HCT116 (cell line): ENCODE measurements around the gene PIK3R4. TPM values are rescaled to one million over a fixed set of nuclear protein-coding genes. Genes with fewer than 3 reads are reported as not detected.

Source experiments
- ATAC-seq: fragments of 200-7000 bp; cut with Tn5 transposase; 2 replicates; pipeline ENCODE4 v1.9.1; 2020; ENCODE audit warnings: mild to moderate bottlenecking, moderate library complexity
- BruUV-seq: library from RNA; stranded (reverse); fragments of 400-500 nt; replicated peaks from 2 replicates; lab custom pipeline; 2021; lab: Mats Ljungman, UMichigan
- CTCF ChIA-PET: fragments of 300-600 bp; sonication (Branson Sonifier 250); formaldehyde crosslinking; loops from one replicate; lab custom pipeline; 2021; ENCODE audit warnings: antibody characterized with exemption; lab: Charles Lee
- POLR2A ChIA-PET: fragments of 300-600, 350-600 bp; sonication (Branson Sonifier 250); formaldehyde crosslinking; loops from one replicate; lab custom pipeline; 2021; ENCODE audit warnings: antibody characterized with exemption; lab: Charles Lee
- RAD21 ChIA-PET, 2 experiments: fragments of 300-600 bp; sonication (Branson Sonifier 250); formaldehyde crosslinking; loops; one replicate each; lab custom pipeline; 2023; ENCODE audit warnings: low total read pairs in 2 of 2; ENCODE audit not compliant: uncharacterized antibody in 2 of 2, unreplicated experiment in 2 of 2, low non-redundant PET in 1 of 2; lab: Charles Lee
- DNase-seq: peaks from one replicate; pipeline ENCODE4 v3.0.0-alpha.2; 2010; ENCODE audit warnings: low read depth, low spot score
- H2AFZ ChIP-seq: fragments of 200-600 bp; shearing (Covaris generic), sonication (generic); 2 replicates; pipeline ENCODE4 v1.6.1; 2017; ENCODE audit warnings: low read depth, mixed run types, mixed read lengths, antibody characterized with exemption, low read length; ENCODE audit not compliant: poor library complexity, severe bottlenecking
- H3K27ac ChIP-seq: 2 replicates; pipeline ENCODE4 v1.5.1; 2012; ENCODE audit warnings: low read depth, low read length
- H3K27me3 ChIP-seq: fragments of 200-600 bp; sonication (generic); 2 replicates; pipeline ENCODE4 v1.6.1; 2016; ENCODE audit warnings: mixed run types, low read length, mixed read lengths; ENCODE audit not compliant: insufficient read depth
- H3K36me3 ChIP-seq, 2 experiments: fragments of 200-500 bp in 1 of 2; fragments of 200-600 bp in 1 of 2; sonication (Bioruptor generic) in 1 of 2; sonication (generic) in 1 of 2; 2 replicates each; pipeline versions ENCODE4 v1.5.1 to v1.6.1; 2014 to 2016; ENCODE audit warnings: low read length in 2 of 2, inconsistent platforms in 1 of 2, mixed read lengths in 1 of 2, mixed run types in 1 of 2; ENCODE audit not compliant: insufficient read depth in 2 of 2, control insufficient read depth in 1 of 2
- H3K4me1 ChIP-seq, 2 experiments: fragments of 200-600 bp in 1 of 2; sonication (generic) in 1 of 2; 2 replicates each; pipeline versions ENCODE4 v1.5.1 to v1.6.1; 2012 to 2017; ENCODE audit warnings: low read length in 2 of 2, inconsistent platforms in 1 of 2, mild to moderate bottlenecking in 1 of 2, mixed read lengths in 1 of 2, mixed run types in 1 of 2, moderate library complexity in 1 of 2; ENCODE audit not compliant: insufficient read depth in 2 of 2, control insufficient read depth in 1 of 2
- H3K4me2 ChIP-seq: fragments of 200-600 bp; sonication (generic); 2 replicates; pipeline ENCODE4 v1.6.1; 2017; ENCODE audit warnings: mixed run types, low read length, mixed read lengths
- H3K4me3 ChIP-seq, 2 experiments: fragments of 200-600 bp in 1 of 2; sonication (generic) in 1 of 2; replicated peaks in 1 of 2; 2 replicates each; pipeline ENCODE4 v1.5.1; 2011 to 2016; ENCODE audit warnings: low read length in 2 of 2, control low read depth in 1 of 2, low read depth in 1 of 2, mild to moderate bottlenecking in 1 of 2, mixed read lengths in 1 of 2, mixed run types in 1 of 2
- H3K79me2 ChIP-seq: fragments of 200-600 bp; sonication (generic); 2 replicates; pipeline ENCODE4 v1.6.1; 2017; ENCODE audit warnings: mild to moderate bottlenecking, mixed run types, low read length, moderate library complexity, mixed read lengths; ENCODE audit not compliant: insufficient read depth
- H3K9ac ChIP-seq: fragments of 200-600 bp; sonication (generic); 2 replicates; pipeline ENCODE4 v1.6.1; 2016; ENCODE audit warnings: low read length, mixed read lengths
- H3K9me2 ChIP-seq: fragments of 200-600 bp; sonication (generic), shearing (Covaris generic); 2 replicates; pipeline ENCODE4 v1.6.1; 2017; ENCODE audit warnings: mixed run types, mild to moderate bottlenecking, moderate library complexity; ENCODE audit not compliant: insufficient read depth
- H3K9me3 ChIP-seq, 2 experiments: fragments of 200-500 bp in 1 of 2; fragments of 200-600 bp in 1 of 2; sonication (Bioruptor generic) in 1 of 2; sonication (generic) in 1 of 2; 2 replicates each; pipeline ENCODE4 v1.6.1; 2014 to 2017; ENCODE audit warnings: low read length in 2 of 2, mixed read lengths in 2 of 2, inconsistent platforms in 1 of 2, low read depth in 1 of 2, mild to moderate bottlenecking in 1 of 2, mixed run types in 1 of 2, moderate library complexity in 1 of 2; ENCODE audit not compliant: control insufficient read depth in 1 of 2, insufficient read depth in 1 of 2
- H4K20me1 ChIP-seq: fragments of 200-600 bp; sonication (generic), shearing (Covaris generic); 2 replicates; pipeline ENCODE4 v1.6.1; 2017; ENCODE audit warnings: mixed run types, mild to moderate bottlenecking, moderate library complexity; ENCODE audit not compliant: insufficient read depth
- EGR1 ChIP-seq: IDR thresholded peaks from 2 replicates; pipeline ENCODE4 v1.6.1; 2012; ENCODE audit warnings: low read depth
- EZH2 ChIP-seq: fragments of 200-600 bp; sonication (generic); IDR thresholded peaks from 2 replicates; pipeline ENCODE4 v1.6.1; 2017; ENCODE audit warnings: antibody characterized with exemption, mixed run types
- POLR2A ChIP-seq: IDR thresholded peaks from 2 replicates; pipeline ENCODE4 v1.7.0; 2011; ENCODE audit warnings: borderline replicate concordance; ENCODE audit not compliant: insufficient read depth, insufficient read length; ENCODE audit errors: extremely low read depth
- POLR2AphosphoS5 ChIP-seq: IDR thresholded peaks from 2 replicates; pipeline ENCODE4 v1.6.1; 2011; ENCODE audit warnings: mild to moderate bottlenecking, low read depth, low read length, moderate library complexity
- RAD21 ChIP-seq: IDR thresholded peaks from 2 replicates; pipeline ENCODE4 v1.6.1; 2012; ENCODE audit warnings: low read depth, mild to moderate bottlenecking
- SRF ChIP-seq: IDR thresholded peaks from 2 replicates; pipeline ENCODE4 v1.6.1; 2012; ENCODE audit warnings: low read depth
- ZFX ChIP-seq: fragments of 450-650 bp; IDR thresholded peaks from 2 replicates; pipeline ENCODE4 v1.6.1; 2017
- ZNF274 ChIP-seq: fragments of 200-500 bp; sonication (Bioruptor generic); IDR thresholded peaks from 2 replicates; pipeline ENCODE4 v1.6.1; 2014; ENCODE audit warnings: mild to moderate bottlenecking, low read depth, low read length, inconsistent platforms
- intact Hi-C: fragments of 100-400 bp; cut with micrococcal nuclease; formaldehyde crosslinking; loops from 2 replicates; pipeline ENCODE4 v1.10.0; 2022
- total RNA-seq: library from RNA; stranded (reverse); gene quantifications from one replicate; pipeline ENCODE4 v1.2.1, GENCODE V29; 2021; ENCODE audit not compliant: unreplicated experiment
- TF ChIP-seq, protein P1 (sequence below): IDR thresholded peaks from 2 replicates; pipeline ENCODE4 v1.6.1; 2012
- TF ChIP-seq, protein P2 (sequence below): IDR thresholded peaks from 2 replicates; pipeline ENCODE4 v1.6.1; 2011; ENCODE audit warnings: mild to moderate bottlenecking, low read length, moderate library complexity; ENCODE audit not compliant: insufficient replicate concordance; ENCODE audit errors: extremely low read depth
- TF ChIP-seq, protein P3 (sequence below): IDR thresholded peaks from 2 replicates; pipeline ENCODE4 v1.6.1; 2012; ENCODE audit warnings: low read depth
- TF ChIP-seq, protein P4 (sequence below), 3 experiments: fragments of 200-600 bp in 1 of 3; sonication (generic) in 1 of 3; IDR thresholded peaks in 2 of 3; conservative IDR thresholded peaks in 1 of 3; 2 replicates each; pipeline ENCODE4 v1.5.1; 2012 to 2017; ENCODE audit warnings: low read depth in 2 of 3, low read length in 2 of 3, antibody characterized with exemption in 1 of 3, borderline replicate concordance in 1 of 3, control low read depth in 1 of 3, mild to moderate bottlenecking in 1 of 3, mixed read lengths in 1 of 3, mixed run types in 1 of 3, moderate library complexity in 1 of 3; ENCODE audit not compliant: insufficient read depth in 1 of 3

PIK3R4 gene
- total RNA-seq, 1 experiment from 2014 or later = 23.5 TPM

DNA sequence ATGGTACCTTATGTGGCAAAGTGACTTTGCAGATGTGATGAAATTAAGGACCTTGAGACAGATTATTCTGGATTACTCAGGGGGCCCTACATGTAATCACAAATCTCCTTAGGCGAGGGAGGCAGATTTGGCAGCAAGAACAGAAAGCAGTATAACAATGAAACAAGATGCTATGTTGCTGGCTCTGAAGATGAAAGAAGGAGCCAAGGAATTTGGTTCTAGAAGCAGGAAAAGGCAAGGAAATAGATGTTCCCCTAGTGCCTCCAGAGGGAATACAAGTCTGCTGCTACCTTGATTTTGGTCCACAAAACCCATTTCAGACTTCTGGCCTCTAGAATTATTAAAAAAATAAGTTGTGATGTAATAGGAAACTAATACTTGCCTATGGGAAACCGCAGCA is 64.5 kb downstream of the PIK3R4 start:
- BruUV-seq = no TSS peak
- H3K4me2 ChIP-seq = no peak overlapping the region
- intact Hi-C loops = loop anchor here (10.0 kb wide), 1 partner anchor 407 kb away; no protein-coding TSS in a partner anchor
- H4K20me1 ChIP-seq = no peaks in the 10 kb centered on the region
- DNase-seq (no peak), ATAC-seq (no peak)
- H3K9ac ChIP-seq = no peak overlapping the region
- TF ChIP-seq, protein P1, sequence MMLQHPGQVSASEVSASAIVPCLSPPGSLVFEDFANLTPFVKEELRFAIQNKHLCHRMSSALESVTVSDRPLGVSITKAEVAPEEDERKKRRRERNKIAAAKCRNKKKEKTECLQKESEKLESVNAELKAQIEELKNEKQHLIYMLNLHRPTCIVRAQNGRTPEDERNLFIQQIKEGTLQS = no peak
- no peak for TF ChIP-seq ZNF274
- TF ChIP-seq POLR2AphosphoS5 = no peak
- TF ChIP-seq, protein P2, sequence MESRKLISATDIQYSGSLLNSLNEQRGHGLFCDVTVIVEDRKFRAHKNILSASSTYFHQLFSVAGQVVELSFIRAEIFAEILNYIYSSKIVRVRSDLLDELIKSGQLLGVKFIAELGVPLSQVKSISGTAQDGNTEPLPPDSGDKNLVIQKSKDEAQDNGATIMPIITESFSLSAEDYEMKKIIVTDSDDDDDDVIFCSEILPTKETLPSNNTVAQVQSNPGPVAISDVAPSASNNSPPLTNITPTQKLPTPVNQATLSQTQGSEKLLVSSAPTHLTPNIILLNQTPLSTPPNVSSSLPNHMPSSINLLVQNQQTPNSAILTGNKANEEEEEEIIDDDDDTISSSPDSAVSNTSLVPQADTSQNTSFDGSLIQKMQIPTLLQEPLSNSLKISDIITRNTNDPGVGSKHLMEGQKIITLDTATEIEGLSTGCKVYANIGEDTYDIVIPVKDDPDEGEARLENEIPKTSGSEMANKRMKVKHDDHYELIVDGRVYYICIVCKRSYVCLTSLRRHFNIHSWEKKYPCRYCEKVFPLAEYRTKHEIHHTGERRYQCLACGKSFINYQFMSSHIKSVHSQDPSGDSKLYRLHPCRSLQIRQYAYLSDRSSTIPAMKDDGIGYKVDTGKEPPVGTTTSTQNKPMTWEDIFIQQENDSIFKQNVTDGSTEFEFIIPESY = no peak
- TF ChIP-seq POLR2A = no peak
- TF ChIP-seq, protein P3, sequence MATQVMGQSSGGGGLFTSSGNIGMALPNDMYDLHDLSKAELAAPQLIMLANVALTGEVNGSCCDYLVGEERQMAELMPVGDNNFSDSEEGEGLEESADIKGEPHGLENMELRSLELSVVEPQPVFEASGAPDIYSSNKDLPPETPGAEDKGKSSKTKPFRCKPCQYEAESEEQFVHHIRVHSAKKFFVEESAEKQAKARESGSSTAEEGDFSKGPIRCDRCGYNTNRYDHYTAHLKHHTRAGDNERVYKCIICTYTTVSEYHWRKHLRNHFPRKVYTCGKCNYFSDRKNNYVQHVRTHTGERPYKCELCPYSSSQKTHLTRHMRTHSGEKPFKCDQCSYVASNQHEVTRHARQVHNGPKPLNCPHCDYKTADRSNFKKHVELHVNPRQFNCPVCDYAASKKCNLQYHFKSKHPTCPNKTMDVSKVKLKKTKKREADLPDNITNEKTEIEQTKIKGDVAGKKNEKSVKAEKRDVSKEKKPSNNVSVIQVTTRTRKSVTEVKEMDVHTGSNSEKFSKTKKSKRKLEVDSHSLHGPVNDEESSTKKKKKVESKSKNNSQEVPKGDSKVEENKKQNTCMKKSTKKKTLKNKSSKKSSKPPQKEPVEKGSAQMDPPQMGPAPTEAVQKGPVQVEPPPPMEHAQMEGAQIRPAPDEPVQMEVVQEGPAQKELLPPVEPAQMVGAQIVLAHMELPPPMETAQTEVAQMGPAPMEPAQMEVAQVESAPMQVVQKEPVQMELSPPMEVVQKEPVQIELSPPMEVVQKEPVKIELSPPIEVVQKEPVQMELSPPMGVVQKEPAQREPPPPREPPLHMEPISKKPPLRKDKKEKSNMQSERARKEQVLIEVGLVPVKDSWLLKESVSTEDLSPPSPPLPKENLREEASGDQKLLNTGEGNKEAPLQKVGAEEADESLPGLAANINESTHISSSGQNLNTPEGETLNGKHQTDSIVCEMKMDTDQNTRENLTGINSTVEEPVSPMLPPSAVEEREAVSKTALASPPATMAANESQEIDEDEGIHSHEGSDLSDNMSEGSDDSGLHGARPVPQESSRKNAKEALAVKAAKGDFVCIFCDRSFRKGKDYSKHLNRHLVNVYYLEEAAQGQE = no peak
- TF ChIP-seq EZH2 = no peak
- TF ChIP-seq RAD21 = no peak
- no peak for TF ChIP-seq EGR1
- TF ChIP-seq, protein P4, sequence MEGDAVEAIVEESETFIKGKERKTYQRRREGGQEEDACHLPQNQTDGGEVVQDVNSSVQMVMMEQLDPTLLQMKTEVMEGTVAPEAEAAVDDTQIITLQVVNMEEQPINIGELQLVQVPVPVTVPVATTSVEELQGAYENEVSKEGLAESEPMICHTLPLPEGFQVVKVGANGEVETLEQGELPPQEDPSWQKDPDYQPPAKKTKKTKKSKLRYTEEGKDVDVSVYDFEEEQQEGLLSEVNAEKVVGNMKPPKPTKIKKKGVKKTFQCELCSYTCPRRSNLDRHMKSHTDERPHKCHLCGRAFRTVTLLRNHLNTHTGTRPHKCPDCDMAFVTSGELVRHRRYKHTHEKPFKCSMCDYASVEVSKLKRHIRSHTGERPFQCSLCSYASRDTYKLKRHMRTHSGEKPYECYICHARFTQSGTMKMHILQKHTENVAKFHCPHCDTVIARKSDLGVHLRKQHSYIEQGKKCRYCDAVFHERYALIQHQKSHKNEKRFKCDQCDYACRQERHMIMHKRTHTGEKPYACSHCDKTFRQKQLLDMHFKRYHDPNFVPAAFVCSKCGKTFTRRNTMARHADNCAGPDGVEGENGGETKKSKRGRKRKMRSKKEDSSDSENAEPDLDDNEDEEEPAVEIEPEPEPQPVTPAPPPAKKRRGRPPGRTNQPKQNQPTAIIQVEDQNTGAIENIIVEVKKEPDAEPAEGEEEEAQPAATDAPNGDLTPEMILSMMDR (IDR thresholded peaks at IDR 0.05 in 2 of 3, conservative IDR thresholded peaks at IDR 0.05 in 1 of 3; ENCODE audit: borderline replicate concordance in 1 of 3, insufficient read depth in 1 of 3, low read depth in 2 of 3, low read length in 2 of 3) = no peak
- TF ChIP-seq ZFX = no peak
- TF ChIP-seq SRF = no peak
- ChIA-PET RAD21 (no interaction called here), POLR2A (no interaction called here), CTCF (no interaction called here)
- no peaks in the 10 kb centered on the region for H3K9me2 ChIP-seq
- no peaks in the 10 kb centered on the region for H3K4me1 ChIP-seq
- no peaks in the 10 kb centered on the region for H3K27me3 ChIP-seq
- no peaks in the 10 kb centered on the region for H3K79me2 ChIP-seq
- no peak overlapping the region for H3K4me3 ChIP-seq
- no peak overlapping the region for H3K27ac ChIP-seq
- H3K9me3 ChIP-seq = no peaks in the 10 kb centered on the region
- peaks cover 12 to 16% of the 10 kb centered on the region in 2 experiments; a peak in 2 of 4 replicates for H3K36me3 ChIP-seq
- no peak overlapping the region for H2AFZ ChIP-seq
